HG02938 (cell line): ENCODE data around the gene CTSA.
A peak's percentile ranks its signal among the peaks of the same experiment; 100 is the strongest.
"Not testable (repeated sequence)": the region's sequence is repeated elsewhere in the genome, so short reads cannot be mapped to it uniquely, and the experiment has no call there.

Experiments
- ATAC-seq: cut with Tn5 transposase; IDR thresholded peaks from one replicate; pipeline ENCODE4 v1.9.1; 2021; ENCODE audit warnings: mild to moderate bottlenecking, moderate library complexity; ENCODE audit not compliant: unreplicated experiment

Gene CTSA

GRCh38 chr20:45892828-45893500 is 1.8 kb downstream of the CTSA start:
- no peak for ATAC-seq

- no peak for ATAC-seq
Measured at GRCh38 chr20:45893831-45894230, 2.7 kb downstream of the CTSA start.

- no peak for ATAC-seq
Measured at GRCh38 chr20:45894797-45895196, 3.7 kb downstream of the CTSA start.

GRCh38 chr20:45896641-45897161 is 5.6 kb downstream of the CTSA start:
- no peak for ATAC-seq

- ATAC-seq: no peak
Measured at GRCh38 chr20:45897289-45897688, 6.2 kb downstream of the CTSA start.

GRCh38 chr20:45897692-45898091 is 6.6 kb downstream of the CTSA start:
- no peak for ATAC-seq

GRCh38 chr20:45898285-45898684 is 7.2 kb downstream of the CTSA start:
- no peak for ATAC-seq

- ATAC-seq: no peak
Measured at GRCh38 chr20:45899046-45899835, 8.1 kb downstream of the CTSA start.

- ATAC-seq: not testable (repeated sequence)
Measured at GRCh38 chr20:45901332-45901731, 10.2 kb downstream of the CTSA start.

- no peak for ATAC-seq
Measured at GRCh38 chr20:45902199-45902701, 11.1 kb downstream of the CTSA start.

GRCh38 chr20:45904583-45905504 is 13.7 kb downstream of the CTSA start:
- no peak for ATAC-seq

GRCh38 chr20:45905505-45906079 is 14.5 kb downstream of the CTSA start:
- no peak for ATAC-seq

GRCh38 chr20:45907219-45907948 is 16.2 kb downstream of the CTSA start:
- ATAC-seq: no peak

- ATAC-seq: no peak
Measured at GRCh38 chr20:45908084-45908483, 16.9 kb downstream of the CTSA start.

GRCh38 chr20:45909336-45909808 is 18.2 kb downstream of the CTSA start:
- ATAC-seq: no peak

- no peak for ATAC-seq
Measured at GRCh38 chr20:45909817-45910669, 18.9 kb downstream of the CTSA start.

GRCh38 chr20:45910670-45911485 is 19.7 kb downstream of the CTSA start:
- ATAC-seq: peak; percentile 89
